ENCODE results near the gene MRPS18A.

DNA sequence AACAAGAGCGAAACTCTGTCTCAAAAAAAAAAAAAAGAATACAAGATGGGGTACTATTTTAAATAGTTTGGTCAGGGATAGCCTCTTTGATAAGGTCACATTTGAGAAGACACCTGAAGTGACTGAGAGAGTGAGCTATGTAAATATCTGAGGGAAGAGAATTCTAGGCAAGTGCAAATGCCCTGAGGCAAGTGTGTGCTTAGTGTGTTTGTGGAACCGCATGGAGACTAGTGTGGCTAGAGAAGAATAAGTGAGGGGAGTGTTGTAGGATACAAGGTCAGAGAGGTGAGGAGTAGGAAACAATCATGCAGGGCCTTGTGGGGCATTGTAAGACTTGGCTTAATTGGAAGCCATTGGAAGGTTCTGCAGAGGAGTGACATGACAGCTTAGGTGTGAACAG lies 39.3 kb downstream of the MRPS18A start:
- no peak for TF ChIP-seq POLR2A (IDR thresholded peaks at IDR 0.05)
- TF ChIP-seq, protein P1, sequence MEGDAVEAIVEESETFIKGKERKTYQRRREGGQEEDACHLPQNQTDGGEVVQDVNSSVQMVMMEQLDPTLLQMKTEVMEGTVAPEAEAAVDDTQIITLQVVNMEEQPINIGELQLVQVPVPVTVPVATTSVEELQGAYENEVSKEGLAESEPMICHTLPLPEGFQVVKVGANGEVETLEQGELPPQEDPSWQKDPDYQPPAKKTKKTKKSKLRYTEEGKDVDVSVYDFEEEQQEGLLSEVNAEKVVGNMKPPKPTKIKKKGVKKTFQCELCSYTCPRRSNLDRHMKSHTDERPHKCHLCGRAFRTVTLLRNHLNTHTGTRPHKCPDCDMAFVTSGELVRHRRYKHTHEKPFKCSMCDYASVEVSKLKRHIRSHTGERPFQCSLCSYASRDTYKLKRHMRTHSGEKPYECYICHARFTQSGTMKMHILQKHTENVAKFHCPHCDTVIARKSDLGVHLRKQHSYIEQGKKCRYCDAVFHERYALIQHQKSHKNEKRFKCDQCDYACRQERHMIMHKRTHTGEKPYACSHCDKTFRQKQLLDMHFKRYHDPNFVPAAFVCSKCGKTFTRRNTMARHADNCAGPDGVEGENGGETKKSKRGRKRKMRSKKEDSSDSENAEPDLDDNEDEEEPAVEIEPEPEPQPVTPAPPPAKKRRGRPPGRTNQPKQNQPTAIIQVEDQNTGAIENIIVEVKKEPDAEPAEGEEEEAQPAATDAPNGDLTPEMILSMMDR (IDR thresholded peaks at IDR 0.05 in 4 of 5, conservative IDR thresholded peaks at IDR 0.05 in 1 of 5) = no peak
